Muscle of leg (tissue), 11 donors: ENCODE data around the gene COQ8A. TPM values are rescaled to one million over a fixed set of nuclear protein-coding genes. Genes with fewer than 3 reads are reported as not detected.

Experiments
- DNase-seq: peaks from one replicate; pipeline ENCODE4 v3.0.0; 2013
- H3K27ac ChIP-seq: one replicate; pipeline ENCODE4 v1.5.1; 2013; ENCODE audit warnings: mild to moderate bottlenecking, low read length, control low read depth
- H3K27me3 ChIP-seq: one replicate; pipeline ENCODE4 v1.6.1; 2013; ENCODE audit warnings: low read length; ENCODE audit not compliant: control insufficient read depth, insufficient read depth
- H3K36me3 ChIP-seq: one replicate; pipeline ENCODE4 v1.6.1; 2013; ENCODE audit warnings: low read length; ENCODE audit not compliant: control insufficient read depth, insufficient read depth
- H3K4me1 ChIP-seq: one replicate; pipeline ENCODE4 v1.6.1; 2013; ENCODE audit warnings: low read length; ENCODE audit not compliant: control insufficient read depth, insufficient read depth
- H3K4me3 ChIP-seq: one replicate; pipeline ENCODE4 v1.5.1; 2013; ENCODE audit warnings: low read length, control low read depth
- H3K9me3 ChIP-seq: replicated peaks from 2 replicates; pipeline ENCODE4 v1.6.1; 2013; ENCODE audit warnings: low read depth, low read length; ENCODE audit not compliant: control insufficient read depth
- WGBS: methylation state at CpG from one replicate; pipeline ENCODE4 v1.1.5; 2013; ENCODE audit warnings: missing lambda C conversion rate; ENCODE audit not compliant: insufficient coverage; 5-methylcytosine and 5-hydroxymethylcytosine counted together
- polyA plus RNA-seq, 8 donors: library from polyadenylated mRNA; unstranded; fragments of 120-200 nt; gene quantifications; one replicate each; pipeline versions ENCODE4 v1.2.1 to v1.2.3, GENCODE V29; 2013; ENCODE audit warnings: inconsistent platforms in 1 of 8, low replicate concordance in 1 of 8; ENCODE audit not compliant: insufficient read length in 8 of 8, insufficient read depth in 1 of 8
- total RNA-seq: library from RNA; stranded (reverse); fragments of 120-200 nt; gene quantifications from one replicate; pipeline ENCODE4 v1.2.4, GENCODE V29; 2013

Gene COQ8A
- total and polyA plus RNA-seq, 9 donors = 32.7 to 62.0 (median 46.1) TPM

DNA sequence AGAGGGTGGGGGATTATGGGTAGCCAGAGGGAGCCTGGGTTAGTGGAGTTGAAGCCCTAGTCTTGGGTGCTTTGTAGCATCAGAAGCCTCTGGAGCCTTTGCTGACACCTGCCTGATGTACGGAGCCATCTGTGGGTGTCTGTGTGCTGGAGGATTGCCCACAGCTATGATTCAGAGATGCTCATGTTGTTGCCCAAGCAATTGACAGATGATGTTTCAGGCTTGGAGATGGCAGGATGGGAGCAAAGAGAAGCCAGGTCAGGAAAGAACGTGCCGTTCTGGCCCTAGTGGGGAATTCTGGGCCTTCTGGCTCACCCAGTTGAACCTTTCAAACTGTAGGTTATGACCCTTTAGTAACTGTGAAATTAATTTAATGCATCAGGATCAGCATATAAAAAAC lies 27.6 kb downstream of the COQ8A start:
- Histone ChIP-seq H3K4me3 (no peak overlapping the region), H3K9me3 (peaks cover 8% of the 10 kb centered on the region), H3K27me3 (no peaks in the 10 kb centered on the region), H3K36me3 (peaks cover 26% of the 10 kb centered on the region), H3K4me1 (peaks cover 7% of the 10 kb centered on the region), H3K27ac (peak overlapping the region; percentile 49)
- peak; percentile 58 for DNase-seq
- WGBS = 66% methylated on average over 2 of the region's 3 CpGs

DNA sequence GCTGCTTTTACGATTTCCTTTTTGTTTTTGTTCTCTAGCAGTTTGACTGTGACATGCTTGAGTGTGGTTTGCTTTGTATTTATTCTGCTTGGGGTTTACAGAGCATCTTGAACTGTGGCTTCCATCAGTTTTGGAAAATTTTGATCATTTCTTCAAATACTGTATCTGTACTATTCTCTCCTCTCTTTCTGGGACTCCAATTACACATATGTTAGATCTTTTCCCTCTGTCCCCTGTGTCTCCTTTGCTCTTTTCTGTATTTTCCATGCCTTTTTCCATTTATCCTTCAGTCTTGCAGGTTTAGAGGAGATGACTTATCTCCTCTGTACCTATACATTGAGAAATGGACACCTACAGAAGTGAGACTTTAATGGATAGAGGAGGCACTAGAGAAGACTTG lies 31.7 kb downstream of the COQ8A start:
- peaks cover 32% of the 10 kb centered on the region for H3K4me1 ChIP-seq
- no peak for DNase-seq
- whole genome bisulfite sequencing = no CpG with 5 or more reads among the region's 1 CpG

DNA sequence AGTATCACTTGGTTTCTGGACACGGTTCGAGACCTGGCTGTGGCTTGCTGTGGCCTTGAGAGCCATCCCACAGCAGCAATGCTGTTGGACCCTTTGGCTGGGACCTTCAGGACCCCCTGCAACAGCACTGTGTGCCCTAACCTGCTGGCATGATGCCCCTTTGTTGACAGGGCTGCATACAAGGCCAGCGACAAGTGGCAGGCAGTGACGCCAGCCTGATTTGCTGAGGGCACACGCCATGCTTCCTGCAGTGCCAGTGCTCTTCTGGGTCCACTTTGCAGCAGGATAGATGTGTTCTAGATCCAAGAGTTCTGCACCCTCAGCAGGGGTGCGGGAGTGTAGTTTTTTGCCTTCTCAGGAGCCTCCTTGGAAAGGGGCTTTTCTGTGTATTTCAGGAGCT lies 32.8 kb downstream of the COQ8A start:
- Histone ChIP-seq H3K36me3 (peaks cover 15% of the 10 kb centered on the region), H3K27ac (peak overlapping the region; percentile 76), H3K27me3 (no peaks in the 10 kb centered on the region), H3K4me1 (peaks cover 32% of the 10 kb centered on the region), H3K9me3 (peaks cover 8% of the 10 kb centered on the region), H3K4me3 (no peak overlapping the region)
- DNase-seq = no peak
- WGBS = 80% methylated on average over 5 of the region's 6 CpGs

More for the DNA sequence above, 31.7 kb downstream of the COQ8A start:
- Histone ChIP-seq H3K27me3 (no peaks in the 10 kb centered on the region), H3K27ac (no peak overlapping the region), H3K36me3 (peaks cover 3% of the 10 kb centered on the region), H3K9me3 (peaks cover 8% of the 10 kb centered on the region), H3K4me3 (no peak overlapping the region)

DNA sequence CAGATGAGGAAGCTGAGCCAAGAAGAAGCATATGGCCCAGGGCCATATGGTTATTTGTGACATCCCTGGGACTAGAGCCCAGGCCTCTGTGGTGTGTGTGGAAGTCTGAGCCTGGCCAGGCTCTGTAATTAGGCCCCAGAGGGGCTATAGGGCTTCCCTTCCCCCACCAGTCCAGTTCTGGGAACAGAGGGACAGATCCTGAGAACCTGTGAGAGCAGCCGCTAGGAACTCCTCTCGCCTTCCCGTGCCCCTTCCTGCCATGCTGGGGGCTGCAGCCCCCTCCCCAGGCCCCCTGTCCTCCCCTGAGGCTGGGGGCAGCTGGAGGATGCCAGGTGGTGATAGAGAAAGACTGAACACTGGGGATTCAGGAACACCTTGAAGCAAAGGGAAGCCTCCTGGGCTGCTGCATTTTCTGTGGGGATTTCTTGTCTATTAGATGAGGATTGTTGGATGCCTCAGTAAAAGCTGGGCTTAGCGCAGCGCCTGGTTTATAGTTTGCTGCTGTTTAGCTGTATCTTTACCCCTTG lies 33.3 kb downstream of the COQ8A start:
- Histone ChIP-seq H3K36me3 (peaks cover 15% of the 10 kb centered on the region), H3K27ac (peak overlapping the region; percentile 76), H3K4me1 (peaks cover 32% of the 10 kb centered on the region), H3K9me3 (peaks cover 8% of the 10 kb centered on the region), H3K27me3 (no peaks in the 10 kb centered on the region), H3K4me3 (no peak overlapping the region)
- 60% methylated on average over 1 of the region's 5 CpGs for WGBS
- DNase-seq = peak; percentile 86

DNA sequence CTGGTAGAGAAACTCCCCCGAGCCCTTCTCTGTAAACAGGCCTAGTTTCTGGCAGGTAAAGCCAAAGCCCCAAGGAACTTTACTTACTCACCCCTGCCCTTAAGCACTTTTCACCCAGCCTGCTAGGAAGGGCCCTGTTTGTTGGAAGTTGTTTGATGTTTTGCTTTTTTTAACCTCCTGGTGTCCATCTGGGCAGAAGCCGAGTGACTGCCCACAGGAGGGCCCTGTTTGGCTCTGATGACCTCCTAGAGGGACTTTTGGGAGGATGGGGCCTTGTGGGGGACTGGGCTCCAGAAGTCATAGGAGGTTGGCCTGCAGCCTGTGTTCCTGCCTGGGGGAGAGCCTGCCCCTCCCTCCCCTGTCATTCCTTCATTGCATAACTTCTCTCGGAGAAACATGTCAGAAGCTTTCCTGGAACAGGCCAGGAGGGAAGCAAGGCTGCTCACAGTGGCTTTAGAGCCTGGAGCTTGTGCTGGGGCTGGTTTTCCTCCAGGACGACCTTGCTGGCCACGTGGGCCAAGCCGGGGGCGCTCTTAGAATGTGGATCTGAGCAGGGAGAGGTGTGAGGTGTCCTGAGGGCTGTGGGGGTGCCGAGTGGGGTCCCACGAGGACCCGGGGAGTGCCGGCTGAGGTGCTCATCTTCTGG lies 33.9 kb downstream of the COQ8A start:
- H3K27ac ChIP-seq = peak overlapping the region; percentile 76
- H3K36me3 ChIP-seq = peaks cover 21% of the 10 kb centered on the region
- H3K4me3 ChIP-seq = no peak overlapping the region
- H3K27me3 ChIP-seq = no peaks in the 10 kb centered on the region
- peaks cover 8% of the 10 kb centered on the region for H3K9me3 ChIP-seq
- WGBS = 48% methylated on average over 7 of the region's 11 CpGs
- peaks cover 36% of the 10 kb centered on the region for H3K4me1 ChIP-seq
- peak; percentile 59 for DNase-seq

DNA sequence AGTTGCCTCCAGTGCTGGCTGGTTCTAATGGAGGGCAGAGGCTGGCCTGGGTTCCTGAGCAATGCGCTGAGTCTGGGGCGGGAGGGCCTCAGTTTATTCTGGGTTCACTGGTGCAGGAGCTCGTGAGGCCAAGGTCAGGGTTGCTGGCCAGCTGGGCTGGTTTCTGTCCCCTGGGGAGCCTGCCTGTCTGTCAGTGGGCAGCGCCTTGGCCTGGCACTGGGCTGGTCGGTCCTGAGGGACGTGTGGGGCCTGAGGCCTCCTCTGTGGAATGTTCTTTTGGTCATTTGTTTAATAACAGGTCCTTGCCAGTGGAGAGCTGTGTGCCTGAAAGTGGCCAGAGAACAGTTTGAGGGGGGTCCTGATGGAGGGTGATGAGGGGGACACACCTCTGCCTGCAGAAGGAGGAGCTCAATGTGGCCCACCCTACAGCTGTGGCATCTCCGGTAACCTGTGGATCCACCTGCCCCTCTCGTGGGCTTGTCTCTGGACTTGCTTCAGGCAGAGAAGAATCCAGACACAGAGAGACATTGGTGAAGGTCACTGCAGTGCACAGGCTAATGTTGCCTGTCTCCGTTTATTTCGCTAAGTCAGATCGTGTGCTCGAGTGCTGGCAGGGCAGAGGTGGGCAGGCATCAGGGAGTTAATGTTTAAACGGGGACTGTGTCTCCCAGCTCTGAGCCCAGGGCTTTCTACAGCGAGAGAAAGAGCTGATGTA lies 34.6 kb downstream of the COQ8A start:
- H3K9me3 ChIP-seq = peaks cover 8% of the 10 kb centered on the region
- 67% methylated on average over 14 of the region's 14 CpGs for WGBS
- H3K4me1 ChIP-seq = peaks cover 43% of the 10 kb centered on the region
- peak overlapping the region; percentile 76 for H3K27ac ChIP-seq
- no peak overlapping the region for H3K4me3 ChIP-seq
- no peak for DNase-seq
- H3K27me3 ChIP-seq = no peaks in the 10 kb centered on the region
- H3K36me3 ChIP-seq = peaks cover 21% of the 10 kb centered on the region

DNA sequence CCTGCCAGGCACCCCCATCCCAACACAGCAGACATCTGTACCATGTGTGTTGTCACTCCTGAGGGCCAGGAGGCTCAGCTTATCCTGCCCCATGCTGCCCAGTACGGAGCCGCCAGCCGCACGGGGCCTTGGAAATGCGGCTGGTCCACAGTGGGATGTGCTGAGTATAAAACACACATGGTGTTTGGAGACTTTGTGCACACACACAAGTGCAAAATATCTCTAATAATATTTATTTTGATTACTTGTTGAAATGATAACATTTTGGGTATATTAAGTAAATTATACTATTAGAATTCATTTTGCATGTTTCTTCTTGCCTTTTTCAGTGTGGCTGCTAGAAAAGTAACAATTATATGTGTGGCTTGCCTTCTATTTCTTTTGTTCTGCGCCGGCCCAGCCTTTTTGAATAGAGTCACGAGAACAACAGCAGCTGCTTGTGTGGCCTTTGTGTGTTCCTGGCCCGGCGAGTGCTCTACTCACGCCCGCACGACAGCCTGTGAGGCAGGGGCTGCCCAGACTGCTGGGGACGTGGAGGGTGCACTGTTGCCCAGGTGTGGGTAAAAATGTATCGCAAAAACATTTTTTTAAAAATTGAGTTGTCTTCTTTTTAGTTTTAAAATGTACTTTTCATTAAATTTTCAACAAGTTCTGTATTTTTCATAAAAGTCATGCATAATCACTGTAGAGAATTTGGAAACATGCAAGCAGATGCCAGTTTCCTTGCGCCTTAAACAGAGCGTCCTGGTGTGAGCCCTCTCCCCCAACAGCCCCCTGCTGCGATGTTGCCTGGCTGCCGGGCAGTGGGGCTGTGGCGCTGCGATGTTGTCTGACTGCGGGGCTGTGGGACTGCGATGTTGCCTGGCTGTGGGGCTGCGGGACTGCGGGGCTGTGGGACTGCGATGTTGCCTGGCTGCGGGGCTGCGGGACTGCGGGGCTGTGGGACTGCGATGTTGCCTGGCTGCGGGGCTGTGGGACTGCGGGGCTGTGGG lies 35.5 kb downstream of the COQ8A start:
- H3K27ac ChIP-seq = peak overlapping the region; percentile 76
- WGBS = 85% methylated on average over 13 of the region's 32 CpGs
- H3K9me3 ChIP-seq = peaks cover 8% of the 10 kb centered on the region
- H3K27me3 ChIP-seq = no peaks in the 10 kb centered on the region
- H3K36me3 ChIP-seq = peaks cover 19% of the 10 kb centered on the region
- H3K4me3 ChIP-seq = no peak overlapping the region
- H3K4me1 ChIP-seq = peaks cover 51% of the 10 kb centered on the region
- no peak for DNase-seq

DNA sequence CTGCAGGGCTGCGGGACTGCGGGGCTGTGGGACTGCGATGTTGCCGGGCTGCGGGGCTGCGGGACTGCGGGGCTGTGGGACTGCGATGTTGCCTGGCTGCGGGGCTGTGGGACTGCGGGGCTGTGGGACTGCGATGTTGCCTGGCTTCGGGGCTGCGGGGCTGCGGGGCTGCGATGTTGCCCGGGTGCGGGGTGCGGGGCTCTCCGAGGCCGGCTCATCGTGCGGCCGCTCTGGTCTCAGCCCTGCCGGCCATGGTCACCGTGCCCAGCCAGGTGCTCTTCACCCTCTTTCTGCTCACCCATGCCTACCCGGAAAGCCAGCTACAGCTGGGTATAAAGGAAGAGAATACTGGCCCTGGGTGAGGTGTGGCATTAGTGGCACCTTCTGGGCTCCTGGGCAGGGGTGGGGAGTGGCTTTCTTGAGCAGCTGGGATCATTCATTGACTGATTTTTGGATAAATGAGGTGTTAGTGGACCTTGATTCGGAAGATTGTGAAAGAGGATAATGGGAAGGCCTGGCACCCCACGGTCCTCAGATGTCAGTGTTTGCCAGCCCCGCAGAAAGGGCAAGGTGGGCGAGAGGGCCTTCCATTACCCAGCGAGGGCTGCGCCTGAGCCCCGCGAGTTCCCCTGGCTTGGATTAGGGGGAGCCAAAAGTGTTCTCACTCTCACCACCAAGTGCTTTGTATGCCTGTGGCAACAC lies 36.3 kb downstream of the COQ8A start:
- Histone ChIP-seq H3K27me3 (no peaks in the 10 kb centered on the region), H3K27ac (no peak overlapping the region), H3K9me3 (peaks cover 5% of the 10 kb centered on the region), H3K36me3 (peaks cover 19% of the 10 kb centered on the region), H3K4me1 (peaks cover 59% of the 10 kb centered on the region), H3K4me3 (no peak overlapping the region)
- 95% methylated on average over 22 of the region's 34 CpGs for WGBS
- DNase-seq = no peak

DNA sequence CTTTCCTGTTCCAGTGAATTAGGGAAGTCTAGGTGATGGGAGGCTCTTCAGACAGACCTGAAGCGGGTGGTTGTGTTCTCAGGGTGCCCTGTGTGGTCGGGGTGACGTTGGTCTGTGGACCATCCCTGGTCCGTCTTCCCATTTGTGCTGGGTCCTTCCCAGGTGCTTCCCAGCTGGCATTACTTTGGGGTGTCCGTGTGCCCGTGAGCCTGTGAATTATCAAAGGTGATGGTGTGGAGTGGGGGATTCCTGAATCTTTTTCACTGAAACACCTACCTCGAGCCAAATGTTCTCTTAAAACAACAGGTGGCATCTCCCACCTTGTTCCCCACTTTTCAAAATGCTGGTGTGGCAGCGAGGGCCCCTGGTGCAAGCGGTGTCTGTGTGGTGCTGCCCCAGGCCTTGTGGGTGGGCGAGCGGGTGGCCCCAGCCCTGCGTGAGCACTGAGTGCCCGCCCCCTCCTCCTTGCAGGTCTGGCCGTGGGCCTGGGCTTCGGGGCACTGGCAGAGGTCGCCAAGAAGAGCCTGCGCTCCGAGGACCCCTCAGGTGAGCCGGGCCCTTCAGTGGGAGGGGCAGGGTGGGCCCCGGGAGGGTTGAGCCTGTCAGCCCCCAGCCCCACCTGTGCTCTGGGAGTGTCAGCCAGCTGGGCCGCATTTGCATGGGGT lies 37.0 kb downstream of the COQ8A start:
- H3K4me3 ChIP-seq = no peak overlapping the region
- H3K27ac ChIP-seq = no peak overlapping the region
- WGBS = 94% methylated on average over 15 of the region's 21 CpGs
- no peaks in the 10 kb centered on the region for H3K9me3 ChIP-seq
- H3K36me3 ChIP-seq = peaks cover 23% of the 10 kb centered on the region
- peaks cover 60% of the 10 kb centered on the region for H3K4me1 ChIP-seq
- no peaks in the 10 kb centered on the region for H3K27me3 ChIP-seq
- no peak for DNase-seq
